CD4-positive, alpha-beta T cell treated with Interferon gamma for 1 hour (primary cell): ENCODE measurements around the gene TEX19.
"Not testable (repeated sequence)": the region's sequence is repeated elsewhere in the genome, so short reads cannot be mapped to it uniquely, and the experiment has no call there.

Experiments used
- DNase-seq: peaks from one replicate; pipeline ENCODE4 v3.0.0-alpha.2; 2020

The TEX19 gene

GRCh38 chr17:82338858-82339633 is 20.0 kb upstream of the TEX19 start:
- DNase-seq, result no peak

- DNase-seq, result no peak
Observed at GRCh38 chr17:82339634-82340580, 19.1 kb upstream of the TEX19 start.

GRCh38 chr17:82342361-82343079 is 16.5 kb upstream of the TEX19 start:
- DNase-seq, result no peak

- DNase-seq, result no peak
Observed at GRCh38 chr17:82343560-82343959, 15.5 kb upstream of the TEX19 start.

DNA sequence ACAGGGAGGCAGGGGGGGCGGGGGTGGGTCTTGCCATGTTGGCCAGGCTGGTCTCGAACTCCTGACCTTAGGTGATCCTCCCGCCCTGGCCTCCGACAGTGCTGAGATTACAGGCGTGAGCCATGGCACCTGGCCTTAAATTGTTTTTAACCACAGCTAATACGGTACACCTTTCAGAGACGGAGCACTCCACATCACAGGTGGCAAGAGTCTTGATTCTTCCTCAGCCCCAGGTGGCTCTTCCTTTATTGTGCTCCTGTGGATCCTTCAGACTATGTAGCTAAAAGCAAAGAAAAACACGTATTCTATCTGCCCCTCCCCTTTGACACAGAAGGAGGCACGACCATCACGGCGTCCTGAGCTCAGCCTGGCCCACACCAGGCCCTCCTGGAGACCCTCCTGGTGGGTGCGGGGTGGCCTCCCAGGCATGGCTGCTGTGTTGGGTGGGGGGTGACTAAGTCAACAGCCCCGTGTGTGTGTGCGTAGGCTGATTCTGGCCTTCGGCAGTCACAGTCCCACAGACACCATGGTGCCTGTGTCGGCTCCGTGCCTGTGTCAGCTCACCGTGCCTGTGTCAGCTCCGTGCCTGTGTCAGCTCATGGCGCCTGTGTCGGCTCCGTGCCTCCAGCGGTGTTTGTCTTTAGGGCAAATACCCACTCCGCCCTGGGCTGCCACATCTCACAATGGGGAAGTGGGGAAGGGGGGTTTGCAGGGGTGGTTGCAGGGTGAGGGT is 14.7 kb upstream of the TEX19 start:
- no peak for DNase-seq

GRCh38 chr17:82345151-82345976 is 13.7 kb upstream of the TEX19 start:
- DNase-seq, result no peak

GRCh38 chr17:82346342-82347300 is 12.4 kb upstream of the TEX19 start:
- no peak for DNase-seq

GRCh38 chr17:82347994-82348393 is 11.1 kb upstream of the TEX19 start:
- not testable (repeated sequence) for DNase-seq

- DNase-seq, result no peak
Observed at GRCh38 chr17:82348434-82348833, 10.6 kb upstream of the TEX19 start.

GRCh38 chr17:82348866-82349265 is 10.2 kb upstream of the TEX19 start:
- DNase-seq, result no peak

DNA sequence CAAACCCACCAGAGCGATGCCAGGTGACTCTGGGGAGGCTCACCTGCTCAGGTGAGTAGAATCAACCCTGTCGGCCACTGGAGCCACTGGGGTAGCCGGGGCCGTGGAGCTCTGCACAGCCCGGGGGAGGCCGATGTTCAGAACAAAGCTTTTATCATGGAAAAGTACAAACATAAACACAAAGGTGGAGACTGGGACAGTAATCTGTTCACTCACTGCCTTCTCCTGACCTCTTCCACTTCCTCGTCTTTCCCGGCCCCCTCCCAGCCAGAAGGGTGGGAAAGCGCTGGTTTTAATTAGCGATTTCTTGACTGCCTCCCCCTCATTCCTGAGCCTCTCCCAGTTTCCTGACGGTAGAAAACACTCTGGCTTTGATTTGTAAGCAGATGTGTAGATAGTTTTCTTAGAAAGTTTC is 9.8 kb upstream of the TEX19 start:
- no peak for DNase-seq

DNA sequence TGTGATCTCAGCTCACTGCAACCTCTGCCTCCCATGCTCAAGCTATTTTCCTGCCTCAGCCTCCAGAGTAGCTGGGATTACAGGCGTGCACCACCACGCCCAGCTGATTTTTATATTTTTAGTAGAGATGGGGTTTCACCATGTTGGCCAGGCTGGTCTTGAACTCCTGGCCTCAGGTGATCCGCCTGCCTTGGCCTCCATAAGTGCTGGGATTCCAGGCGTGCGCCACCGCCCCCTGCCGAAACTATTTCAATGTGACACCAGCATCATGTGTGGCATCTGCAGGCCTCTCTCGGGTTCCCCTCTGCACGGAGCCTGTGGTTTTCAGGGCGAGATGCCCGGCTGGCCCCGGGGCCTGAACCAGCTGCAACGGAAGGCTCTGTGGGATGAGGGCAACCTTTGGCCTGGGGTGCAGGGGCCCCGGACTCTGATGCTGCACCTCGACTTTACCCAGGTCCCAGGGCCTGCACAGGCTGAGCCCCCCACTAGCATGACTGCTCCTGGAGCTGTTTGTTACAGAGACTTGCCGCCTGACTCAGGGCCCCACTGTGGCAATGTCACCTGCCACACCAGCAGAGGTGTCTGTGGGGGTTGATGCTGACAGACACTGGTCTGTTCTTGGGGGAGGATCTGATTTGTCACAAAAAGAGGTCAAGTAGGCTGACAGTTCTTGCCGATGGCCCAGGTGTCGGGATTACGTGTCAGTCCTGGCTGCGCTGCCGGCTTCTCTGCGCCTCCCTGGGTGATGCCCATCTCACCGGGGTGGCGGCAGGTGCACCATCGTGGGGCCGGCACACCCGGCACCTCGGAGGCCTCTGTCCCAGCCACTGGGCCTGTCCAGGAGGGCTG is 8.6 kb upstream of the TEX19 start:
- DNase-seq, result peak; percentile 34

DNA sequence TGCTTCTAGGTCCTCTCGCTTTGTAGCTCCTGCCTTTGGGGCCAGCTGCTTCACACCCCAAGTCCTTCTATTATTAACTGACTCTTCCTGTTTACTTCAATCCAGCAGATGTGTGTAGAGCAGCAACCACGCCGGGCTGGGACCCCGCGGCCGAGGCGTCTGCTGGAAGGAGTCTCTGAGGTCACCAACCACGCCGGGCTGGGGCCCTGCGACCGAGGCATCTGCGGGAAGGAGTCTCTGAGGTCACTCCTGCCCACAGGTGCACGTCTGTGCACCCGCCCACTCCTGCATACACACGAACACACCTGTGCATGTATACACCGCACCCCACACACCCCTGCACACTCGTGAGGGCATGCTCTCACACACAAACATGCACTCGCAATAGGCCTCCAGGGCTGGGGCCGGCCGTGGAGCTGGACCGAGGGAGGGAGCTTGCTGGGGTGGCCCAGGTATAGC is 7.8 kb upstream of the TEX19 start:
- no peak for DNase-seq

DNA sequence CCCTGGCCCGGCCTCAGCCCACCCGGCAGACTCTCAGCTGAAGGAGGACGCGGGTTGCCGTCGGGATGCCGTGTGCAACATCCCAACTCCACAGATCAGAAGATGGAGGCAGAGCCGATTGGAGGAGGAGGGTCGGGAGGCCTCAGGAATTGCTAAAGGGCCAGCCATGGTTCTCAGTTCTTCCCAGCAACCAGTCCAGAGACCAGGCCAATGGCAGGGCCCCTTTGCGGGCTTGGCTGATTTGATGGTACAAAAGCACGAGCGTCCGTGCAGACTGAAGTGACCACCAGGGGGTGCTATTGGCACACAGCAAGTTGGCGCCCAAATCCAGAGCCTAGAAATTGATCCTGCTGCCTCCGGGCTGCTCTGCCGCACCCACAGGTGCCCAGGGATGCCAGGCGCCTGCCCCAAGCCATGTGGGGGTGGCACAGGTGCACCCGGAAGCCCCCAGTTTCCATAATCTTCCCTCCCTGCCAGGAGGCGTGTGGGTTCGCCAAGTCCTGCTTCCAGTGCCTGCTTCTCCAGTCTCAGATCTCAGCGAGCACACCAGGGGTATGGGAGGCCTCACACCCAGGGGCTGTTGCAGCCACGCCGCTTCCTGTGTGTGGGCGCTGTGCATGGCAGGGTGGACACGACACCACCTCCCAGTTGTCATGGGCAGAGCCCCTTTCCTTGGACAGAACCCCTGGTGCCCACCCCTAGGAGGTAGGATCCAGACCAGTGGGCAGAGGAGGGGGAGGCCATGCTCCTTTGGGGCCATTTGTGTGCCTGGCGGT is 7.1 kb upstream of the TEX19 start:
- DNase-seq, result peak; percentile 77

DNA sequence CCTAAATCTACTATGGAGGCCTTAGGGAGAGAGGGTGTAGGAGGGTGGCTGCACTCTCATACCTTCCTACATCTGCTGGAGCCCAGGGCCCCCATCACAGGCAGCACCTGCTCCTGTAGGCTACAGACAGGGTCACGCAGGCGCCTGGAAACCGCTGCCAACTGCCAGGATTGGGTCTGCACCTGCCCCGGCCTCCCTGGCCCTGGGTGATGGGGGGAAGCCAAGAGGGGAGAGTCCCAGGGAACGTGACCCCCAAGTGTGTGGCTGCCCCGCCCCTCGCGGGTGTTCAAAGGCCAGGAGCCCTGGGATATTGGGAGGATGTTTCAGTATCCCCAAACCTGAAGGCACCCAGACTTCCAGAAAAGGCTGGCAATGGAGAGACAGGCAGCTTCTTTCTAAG is 5.6 kb upstream of the TEX19 start:
- DNase-seq, result no peak

GRCh38 chr17:82354804-82355308 is 4.2 kb upstream of the TEX19 start:
- no peak for DNase-seq

DNA sequence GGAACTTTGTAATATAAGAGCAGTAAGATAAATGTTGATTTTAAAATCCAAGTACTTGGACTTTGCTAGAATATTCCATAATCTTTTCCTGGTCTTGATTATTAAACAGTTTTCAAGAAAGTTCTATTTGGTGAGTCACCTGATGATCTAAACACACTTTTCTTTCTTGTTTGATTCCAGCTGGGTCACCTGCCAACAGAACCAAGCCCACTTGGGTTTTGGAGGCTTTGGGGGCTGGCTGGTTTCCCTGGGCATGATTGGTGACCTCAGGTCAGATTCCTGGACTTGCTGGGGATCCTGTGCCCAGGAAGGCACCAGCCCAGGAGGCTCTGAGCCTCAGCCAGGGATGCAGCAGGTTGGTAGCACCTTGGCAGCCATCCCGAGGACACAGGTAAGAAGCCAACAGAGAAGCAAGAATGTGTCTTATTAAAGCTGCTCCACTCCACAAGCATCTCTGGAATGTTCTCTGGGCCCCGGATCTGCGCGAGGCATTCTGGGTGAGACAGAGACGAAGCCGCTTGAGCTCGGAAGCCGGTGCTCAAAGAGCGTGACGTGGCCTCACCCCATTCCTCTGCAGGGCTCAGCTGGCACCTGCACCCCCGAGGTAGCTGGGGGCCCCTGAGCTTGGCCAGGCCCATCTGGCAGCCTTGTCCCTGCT is 3.1 kb upstream of the TEX19 start:
- DNase-seq, result no peak
